C4-2B (cell line): ENCODE data around the gene H2BW1.
"Not testable (repeated sequence)": the region's sequence is repeated elsewhere in the genome, so short reads cannot be mapped to it uniquely, and the experiment has no call there.

Experiments
- ZFX ChIP-seq: fragments of 450-650 bp; IDR thresholded peaks from 2 replicates; pipeline ENCODE4 v1.6.1; 2017
- TF ChIP-seq, protein P1 (sequence below): fragments of 450-650 bp; conservative IDR thresholded peaks from 2 replicates; pipeline ENCODE4 v1.5.1; 2017; ENCODE audit warnings: mild to moderate bottlenecking

DNA sequence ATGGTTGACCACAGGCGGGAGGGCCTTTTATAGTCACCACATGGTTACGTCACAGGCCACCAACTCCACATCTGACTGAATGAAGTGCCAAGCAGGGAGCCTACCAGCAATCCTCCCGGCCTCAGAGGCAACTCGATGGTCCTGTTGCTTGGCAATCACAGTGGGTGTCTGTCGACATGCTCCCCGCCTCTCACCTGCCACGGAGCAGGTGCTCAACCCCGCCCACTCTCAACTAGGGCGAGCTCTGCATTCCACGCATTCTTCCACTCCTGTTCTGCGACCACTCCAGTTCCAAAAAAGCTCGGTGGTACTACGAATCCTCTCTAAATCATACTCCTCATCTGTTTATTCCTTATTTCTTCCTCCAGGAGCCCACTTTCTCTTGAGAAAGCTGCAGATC lies 30.0 kb downstream of the H2BW1 start:
- TF ChIP-seq, protein P1, sequence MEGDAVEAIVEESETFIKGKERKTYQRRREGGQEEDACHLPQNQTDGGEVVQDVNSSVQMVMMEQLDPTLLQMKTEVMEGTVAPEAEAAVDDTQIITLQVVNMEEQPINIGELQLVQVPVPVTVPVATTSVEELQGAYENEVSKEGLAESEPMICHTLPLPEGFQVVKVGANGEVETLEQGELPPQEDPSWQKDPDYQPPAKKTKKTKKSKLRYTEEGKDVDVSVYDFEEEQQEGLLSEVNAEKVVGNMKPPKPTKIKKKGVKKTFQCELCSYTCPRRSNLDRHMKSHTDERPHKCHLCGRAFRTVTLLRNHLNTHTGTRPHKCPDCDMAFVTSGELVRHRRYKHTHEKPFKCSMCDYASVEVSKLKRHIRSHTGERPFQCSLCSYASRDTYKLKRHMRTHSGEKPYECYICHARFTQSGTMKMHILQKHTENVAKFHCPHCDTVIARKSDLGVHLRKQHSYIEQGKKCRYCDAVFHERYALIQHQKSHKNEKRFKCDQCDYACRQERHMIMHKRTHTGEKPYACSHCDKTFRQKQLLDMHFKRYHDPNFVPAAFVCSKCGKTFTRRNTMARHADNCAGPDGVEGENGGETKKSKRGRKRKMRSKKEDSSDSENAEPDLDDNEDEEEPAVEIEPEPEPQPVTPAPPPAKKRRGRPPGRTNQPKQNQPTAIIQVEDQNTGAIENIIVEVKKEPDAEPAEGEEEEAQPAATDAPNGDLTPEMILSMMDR: not testable (repeated sequence)
- not testable (repeated sequence) for TF ChIP-seq ZFX
